ENCODE measurements around the gene RNF13. TPM values are rescaled to one million over a fixed set of nuclear protein-coding genes. Genes with fewer than 3 reads are reported as not detected.
"Not testable (repeated sequence)": the region's sequence is repeated elsewhere in the genome, so short reads cannot be mapped to it uniquely, and the experiment has no call there.

RNF13 gene
- total RNA-seq, 1 experiment from 2014 or later, result 38.0 TPM

GRCh38 chr3:149955449-149955848 lies 142.4 kb downstream of the RNF13 start:
- no peak for DNase-seq (ENCODE audit: low spot score)

DNA sequence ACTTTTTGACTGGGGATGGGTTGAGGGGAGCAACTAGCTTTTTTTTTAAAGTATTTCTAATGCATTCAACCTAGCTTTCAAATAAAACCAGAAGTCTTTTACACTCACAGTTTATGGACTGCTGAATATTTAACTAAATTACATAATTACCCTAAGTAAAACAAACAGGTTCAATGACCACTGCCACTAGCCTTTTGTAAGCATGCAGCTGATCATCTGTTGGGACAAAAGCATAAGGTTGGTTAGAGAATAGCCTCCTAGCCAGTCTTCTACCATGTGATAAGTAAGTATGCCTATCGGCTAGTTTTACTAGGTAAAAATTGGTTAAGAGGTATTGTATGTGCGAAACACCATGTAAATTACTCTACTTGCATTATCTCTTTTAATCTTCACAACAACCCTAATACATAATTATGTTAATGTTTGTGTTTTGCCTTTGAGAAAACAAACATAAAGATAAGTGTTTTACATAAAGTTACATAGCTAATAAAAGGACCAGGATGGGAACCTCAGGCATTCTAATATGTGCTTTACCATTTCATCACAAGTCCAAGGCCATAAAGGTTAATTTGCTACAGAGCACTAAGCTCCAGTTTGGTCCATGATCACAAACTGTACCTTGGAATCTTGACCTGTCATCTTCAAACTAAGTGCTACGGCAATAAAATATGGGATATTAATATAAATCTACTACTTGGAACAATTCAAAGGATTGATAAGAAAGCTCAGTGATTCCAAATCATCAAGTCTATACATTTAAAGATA lies 144.5 kb downstream of the RNF13 start:
- DNase-seq (ENCODE audit: low spot score), result no peak

- DNase-seq (ENCODE audit: low spot score), result no peak
These were observed 145.3 kb downstream of the RNF13 start for GRCh38 chr3:149958171-149958796.

- DNase-seq (ENCODE audit: low spot score), result no peak
These were observed 146.4 kb downstream of the RNF13 start for GRCh38 chr3:149959443-149959842.

DNA sequence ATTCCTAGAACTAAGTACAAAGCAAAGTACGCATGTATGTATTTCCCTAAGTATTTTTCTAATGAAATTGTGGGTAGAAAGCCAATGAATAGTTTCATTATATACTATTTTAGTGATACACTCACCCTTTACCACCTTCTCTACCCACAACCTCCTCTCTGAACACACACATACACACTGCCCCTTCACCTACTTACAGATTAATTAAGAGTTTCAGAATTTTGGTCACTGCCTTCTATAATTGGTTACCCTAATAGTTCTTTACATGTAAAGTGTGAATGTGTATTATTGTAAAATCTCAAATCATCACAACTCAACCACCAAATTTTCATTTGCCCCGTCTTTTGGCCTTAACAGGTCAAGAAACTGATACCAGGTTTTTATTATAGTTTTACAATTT lies 150.5 kb downstream of the RNF13 start:
- DNase-seq (ENCODE audit: low spot score), result no peak

- DNase-seq (ENCODE audit: low spot score), result no peak
These were observed 151.3 kb downstream of the RNF13 start for GRCh38 chr3:149964291-149964690.

- DNase-seq (ENCODE audit: low spot score), result no peak
These were observed 152.3 kb downstream of the RNF13 start for GRCh38 chr3:149965278-149965677.

DNA sequence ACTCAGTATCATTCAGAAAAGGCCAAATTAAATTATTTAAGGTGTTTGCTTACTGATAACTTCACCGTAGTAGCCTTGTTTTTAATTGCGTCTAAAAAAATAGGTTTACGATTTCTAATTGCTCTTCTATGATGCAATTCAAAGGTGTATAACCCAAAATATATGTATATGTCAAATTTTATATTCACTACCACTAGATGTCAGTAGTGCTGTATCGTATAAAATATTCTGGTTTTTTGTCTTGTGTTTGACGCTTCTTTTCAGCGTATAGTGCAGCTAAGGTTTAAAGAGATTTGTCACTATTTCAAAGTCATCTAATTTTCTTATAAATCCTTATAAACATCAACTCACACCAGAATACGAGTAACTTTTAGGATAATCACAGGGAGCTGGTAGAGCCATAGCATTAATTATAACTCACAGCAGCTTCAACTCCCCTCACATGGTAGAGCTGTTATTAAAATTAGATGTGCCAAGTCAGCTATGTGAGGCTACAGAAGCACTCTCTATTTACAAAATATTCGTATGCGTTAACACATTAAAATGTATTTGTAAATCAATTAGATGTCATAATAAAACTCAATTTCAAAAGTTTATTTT lies 154.2 kb downstream of the RNF13 start:
- DNase-seq (ENCODE audit: low spot score), result peak; percentile 59

- peak; percentile 61 for DNase-seq (ENCODE audit: low spot score)
These were observed 155.2 kb downstream of the RNF13 start for GRCh38 chr3:149968216-149968615.

GRCh38 chr3:149969110-149969939 lies 156.3 kb downstream of the RNF13 start:
- peak; percentile 86 for DNase-seq (ENCODE audit: low spot score)

DNA sequence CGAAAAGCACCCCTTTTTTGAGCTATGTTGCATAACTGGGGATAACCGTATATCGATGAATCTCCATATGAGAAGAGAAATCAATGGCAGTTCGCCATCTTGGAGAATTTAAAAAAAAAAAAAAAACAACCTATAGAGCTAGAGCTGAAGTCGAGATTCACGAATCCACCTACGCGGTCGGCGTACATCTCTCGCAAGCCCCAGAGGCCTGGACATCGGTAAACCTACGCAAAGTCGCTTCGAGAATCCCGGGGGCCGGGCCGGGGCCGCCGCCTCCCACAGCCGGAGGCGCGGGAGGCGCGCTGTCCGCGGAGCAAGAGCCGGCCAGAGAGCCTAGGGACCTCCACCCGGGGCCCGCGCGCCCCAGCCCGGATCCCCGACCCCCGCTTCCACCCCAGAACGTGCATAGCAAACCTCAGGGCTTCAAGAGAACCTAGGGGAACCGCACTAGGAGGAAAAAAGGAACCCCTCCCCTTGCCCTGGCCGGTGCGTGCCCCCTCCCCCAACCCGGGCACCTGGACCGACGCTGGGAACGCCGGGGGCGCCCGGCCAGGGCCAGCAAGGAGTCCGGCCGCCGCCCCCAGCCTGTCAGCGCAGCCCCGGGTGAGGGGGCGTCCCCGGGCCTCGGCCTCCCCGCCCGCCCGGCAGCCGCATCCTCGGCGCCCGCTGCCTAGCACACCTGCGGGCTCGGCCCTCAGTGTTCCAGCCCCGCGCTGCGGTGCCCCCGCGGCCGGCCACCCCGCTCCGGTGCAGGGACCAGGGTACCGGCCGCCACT lies 157.1 kb downstream of the RNF13 start:
- DNase-seq (ENCODE audit: low spot score), result peak; percentile 69

DNA sequence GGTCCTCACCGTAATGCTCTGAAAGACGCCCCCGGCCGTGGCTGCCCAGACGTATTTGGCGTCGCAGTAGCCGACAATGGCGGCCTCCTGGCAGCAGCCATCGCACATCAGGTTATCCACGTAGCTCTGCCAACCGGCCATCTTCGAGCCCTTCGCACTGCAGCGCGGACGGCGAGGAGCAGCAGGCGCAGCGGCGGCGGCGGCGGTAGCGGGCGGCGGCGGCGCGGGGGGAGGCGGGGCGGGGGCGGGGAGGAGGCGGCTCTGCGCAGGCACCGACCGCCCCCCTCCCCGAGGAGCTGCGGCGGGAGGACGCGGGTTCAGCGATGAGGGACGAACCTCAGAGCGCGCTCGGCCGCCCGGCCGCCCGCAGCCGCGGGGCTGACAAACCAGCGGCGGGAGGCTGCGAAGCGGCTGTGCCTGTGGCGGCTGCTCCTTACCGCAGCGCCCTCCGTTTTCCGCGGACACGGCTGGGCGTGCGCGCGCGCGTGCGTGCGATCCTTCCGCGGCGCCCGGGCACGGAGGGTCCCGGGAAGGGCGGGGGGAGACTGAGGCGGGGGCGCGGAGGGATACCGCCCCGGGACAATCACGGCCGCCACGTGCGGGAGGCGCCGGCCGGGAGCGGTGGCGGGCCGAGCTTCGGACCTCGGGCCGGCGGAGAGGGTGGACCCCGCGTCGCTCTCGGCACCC lies 157.8 kb downstream of the RNF13 start, which contains the start of gene PFN2:
TSS of gene PFN2 (minus strand) at position 180 of the 687 bp plus-strand sequence. CDS start at position 141, 39 bp downstream.
- peak; percentile 51 for DNase-seq (ENCODE audit: low spot score)

DNA sequence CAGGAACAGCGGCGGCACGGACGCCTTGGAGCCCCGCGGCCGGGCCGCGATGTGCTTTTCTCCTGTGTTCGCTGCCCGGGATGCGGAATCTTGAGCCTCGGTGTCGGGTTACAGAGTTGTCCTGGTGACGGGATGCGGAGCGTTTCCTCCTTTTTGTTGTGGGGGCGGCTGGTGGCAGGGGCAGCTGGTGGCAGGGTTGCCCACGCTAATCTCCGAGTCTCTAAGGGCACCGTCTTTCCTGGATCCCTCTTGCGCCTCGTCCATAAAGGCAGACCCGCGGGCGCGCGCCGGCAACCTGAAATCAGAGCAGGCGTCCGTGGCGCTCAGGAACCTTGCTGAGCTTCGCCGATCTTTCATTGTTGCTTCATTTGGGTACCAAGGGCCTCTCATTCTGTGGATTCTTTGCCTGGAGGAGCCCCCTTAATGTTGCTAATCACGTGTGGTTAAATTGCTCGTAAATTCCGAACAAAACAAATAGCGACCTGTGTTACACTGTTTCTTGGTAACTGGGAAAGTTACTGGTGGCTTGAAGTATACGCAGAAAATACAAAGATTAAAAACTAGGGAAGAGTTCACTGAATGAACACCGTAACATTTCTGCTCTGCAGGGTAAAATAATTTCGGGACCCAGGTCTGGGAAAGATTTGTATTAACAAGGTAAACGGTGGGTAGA lies 158.5 kb downstream of the RNF13 start:
- peak; percentile 61 for DNase-seq (ENCODE audit: low spot score)

GRCh38 chr3:149975919-149976318 lies 162.9 kb downstream of the RNF13 start:
- DNase-seq (ENCODE audit: low spot score), result no peak

- DNase-seq (ENCODE audit: low spot score), result no peak
These were observed 164.4 kb downstream of the RNF13 start for GRCh38 chr3:149977386-149977785.

DNA sequence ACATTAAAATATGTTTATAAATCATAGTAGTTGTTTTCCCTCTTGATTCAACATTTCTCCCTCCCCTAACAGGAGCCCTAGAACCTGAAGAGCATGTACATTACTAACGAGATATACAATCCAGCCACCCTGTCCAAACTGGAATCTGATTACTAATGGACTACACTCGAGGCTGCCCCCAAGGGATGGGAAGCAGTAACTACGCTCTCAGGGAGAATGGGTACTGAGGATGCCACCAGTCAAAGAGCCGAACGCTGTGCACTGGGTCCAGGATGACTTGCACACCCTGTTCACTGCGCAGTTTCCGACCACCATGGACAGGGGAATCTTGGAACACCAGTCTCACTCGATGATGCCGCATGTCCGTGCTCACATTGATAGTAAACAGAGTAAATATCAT lies 169.0 kb downstream of the RNF13 start:
- not testable (repeated sequence) for DNase-seq (ENCODE audit: low spot score)

DNA sequence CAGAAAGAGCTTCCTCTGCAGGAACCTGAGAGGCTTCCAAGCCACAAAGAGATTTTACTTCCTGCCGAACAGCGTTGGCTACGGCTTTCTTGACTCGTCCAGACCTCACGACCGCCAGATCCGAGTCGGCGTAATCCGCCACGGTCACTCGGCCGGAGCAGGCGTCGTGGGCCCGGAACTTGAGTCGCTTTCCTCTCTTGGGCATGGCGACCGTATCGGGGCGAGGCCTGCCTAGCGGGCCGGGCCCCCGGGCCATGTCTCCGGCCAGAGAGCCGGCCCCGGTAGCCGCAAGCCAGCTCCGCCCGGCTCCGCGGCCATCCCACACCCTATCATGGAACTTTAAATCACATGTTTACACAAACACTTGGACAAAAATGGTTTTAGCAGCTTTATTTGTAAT lies 170.0 kb downstream of the RNF13 start:
- not testable (repeated sequence) for DNase-seq (ENCODE audit: low spot score)

DNA sequence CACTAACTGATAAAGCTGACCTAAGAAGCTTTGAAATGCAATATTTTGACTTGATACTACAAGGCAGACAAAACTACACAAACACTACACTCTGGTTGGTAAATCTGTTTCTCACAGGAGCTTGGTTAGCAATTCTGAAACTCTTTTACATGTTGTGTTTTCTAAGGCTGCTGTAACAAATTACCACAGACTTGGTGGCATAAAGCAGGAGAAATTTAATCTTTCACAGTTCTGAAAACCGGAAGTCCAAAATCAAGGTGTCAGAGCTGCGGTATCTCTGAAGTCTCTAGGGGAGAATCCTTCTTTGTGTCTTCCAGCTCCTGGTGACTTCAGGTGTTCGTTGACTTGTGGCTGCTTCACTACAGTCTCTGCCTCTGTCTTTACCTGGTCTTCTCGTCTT lies 170.6 kb downstream of the RNF13 start:
- DNase-seq (ENCODE audit: low spot score), result no peak

DNA sequence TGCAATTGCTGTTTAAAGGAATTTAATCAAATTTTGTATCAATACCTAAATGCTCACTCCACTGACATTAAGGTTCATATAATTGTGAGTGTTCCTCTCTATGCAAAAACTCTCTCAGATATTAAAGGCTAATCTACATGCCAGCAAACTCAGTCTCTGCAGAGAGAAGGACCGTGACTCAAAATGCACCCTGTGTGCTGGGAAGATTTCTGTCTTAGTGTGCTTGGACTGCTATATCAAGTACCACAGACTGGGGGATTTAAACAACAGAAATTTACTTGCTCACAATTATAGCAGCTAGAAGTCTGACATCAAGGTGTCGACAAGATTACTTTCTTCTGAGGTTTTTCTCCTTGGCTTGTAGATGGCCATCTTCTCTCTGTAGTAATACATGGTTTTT lies 176.3 kb downstream of the RNF13 start:
- no peak for DNase-seq (ENCODE audit: low spot score)

DNA sequence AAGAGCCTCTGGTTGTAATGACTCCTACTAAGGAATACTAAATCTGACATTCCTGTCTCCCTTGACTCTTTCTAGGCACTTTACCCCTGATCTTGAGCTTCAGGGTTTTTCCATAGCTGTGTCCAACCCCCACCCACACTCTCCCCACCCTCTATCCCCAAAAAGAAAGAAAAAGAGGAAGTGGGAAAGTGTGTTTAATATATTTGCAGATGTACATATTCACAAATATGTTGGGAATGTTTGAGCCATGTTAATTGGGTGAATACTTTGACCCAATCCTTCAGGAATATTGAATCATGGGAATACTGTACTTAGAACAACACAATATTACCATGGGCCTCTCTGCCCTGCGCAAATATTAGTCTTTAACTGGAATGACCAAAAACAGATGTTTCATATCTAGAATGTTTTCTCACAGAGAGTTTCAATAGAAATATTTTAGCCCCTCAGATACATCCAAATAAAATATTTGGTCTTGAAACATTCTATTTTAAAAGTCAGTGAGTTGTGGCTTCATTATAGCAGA lies 177.5 kb downstream of the RNF13 start:
- DNase-seq (ENCODE audit: low spot score), result no peak

All from A172 (cell line).